HG02623 (cell line): ENCODE measurements around the gene TCP10L.
A peak's percentile ranks its signal among the peaks of the same experiment; 100 is the strongest.
"Not testable (repeated sequence)": the region's sequence is repeated elsewhere in the genome, so short reads cannot be mapped to it uniquely, and the experiment has no call there.

ENCODE experiments used
- ATAC-seq: cut with Tn5 transposase; IDR thresholded peaks from one replicate; pipeline ENCODE4 v1.9.1; 2021; ENCODE audit warnings: moderate library complexity; ENCODE audit not compliant: unreplicated experiment

Gene TCP10L, protein sequence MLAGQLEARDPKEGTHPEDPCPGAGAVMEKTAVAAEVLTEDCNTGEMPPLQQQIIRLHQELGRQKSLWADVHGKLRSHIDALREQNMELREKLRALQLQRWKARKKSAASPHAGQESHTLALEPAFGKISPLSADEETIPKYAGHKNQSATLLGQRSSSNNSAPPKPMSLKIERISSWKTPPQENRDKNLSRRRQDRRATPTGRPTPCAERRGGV

DNA sequence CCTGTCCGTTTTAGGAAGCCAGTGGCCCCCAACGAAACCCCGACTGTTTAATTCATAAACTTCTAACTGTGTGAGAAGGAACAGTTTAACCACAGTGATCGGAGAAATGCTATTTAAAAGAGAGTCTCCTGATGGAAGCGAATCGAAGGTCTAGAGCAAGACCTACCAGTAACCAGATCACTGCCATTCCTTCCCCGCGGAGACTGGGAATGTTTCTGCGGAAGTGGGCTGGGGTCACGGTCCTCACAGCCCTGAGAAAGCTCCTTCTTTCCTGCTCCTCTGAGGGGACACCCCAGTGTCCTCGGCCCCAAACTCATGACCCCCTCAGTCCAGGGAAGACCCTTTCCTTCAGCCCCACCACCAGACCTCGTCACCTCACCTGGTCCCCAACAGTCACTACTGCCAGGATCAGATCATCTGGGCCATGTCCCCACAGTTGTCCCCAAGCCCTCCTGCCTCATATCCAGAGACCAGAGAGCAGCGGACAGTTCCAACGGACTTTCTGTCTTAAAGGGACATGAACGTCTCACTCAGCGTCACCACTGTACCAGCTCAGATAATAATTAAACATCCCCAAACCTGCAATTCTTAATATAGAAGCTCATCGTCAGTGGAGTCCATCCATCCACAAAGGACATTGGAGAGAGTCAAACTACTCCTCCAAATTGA, at the start of gene TCP10L:
Gene TCP10L (minus strand): TSS at position 482 of the 669 bp plus-strand sequence. CDS start 1,219 bp downstream, outside the sequence.
- no peak for ATAC-seq

- ATAC-seq, result no peak
Measured at GRCh38 chr21:32626621-32627196, 41.4 kb upstream of the TCP10L start.

DNA sequence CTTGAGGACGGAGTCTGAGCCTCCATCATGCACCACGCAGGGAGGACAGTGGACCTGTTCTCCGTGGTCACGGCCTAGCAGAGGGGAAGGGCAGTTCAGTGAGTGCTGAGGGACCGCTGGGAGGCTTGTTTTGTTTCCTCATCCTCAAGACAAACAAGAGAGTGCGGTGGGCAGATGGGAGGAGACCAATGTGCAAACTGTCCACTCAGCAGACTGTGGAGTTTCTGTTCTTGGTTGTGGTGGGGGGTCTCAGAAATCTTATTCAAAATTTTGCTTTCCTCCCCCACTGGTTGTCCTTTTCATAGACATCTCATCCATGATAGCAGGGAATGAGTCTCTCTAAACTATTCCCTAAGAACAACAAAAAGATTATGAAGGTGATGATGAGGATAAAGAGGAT, 32.9 kb upstream of the TCP10L start:
- not testable (repeated sequence) for ATAC-seq

GRCh38 chr21:32613436-32614043, 28.2 kb upstream of the TCP10L start:
- no peak for ATAC-seq

DNA sequence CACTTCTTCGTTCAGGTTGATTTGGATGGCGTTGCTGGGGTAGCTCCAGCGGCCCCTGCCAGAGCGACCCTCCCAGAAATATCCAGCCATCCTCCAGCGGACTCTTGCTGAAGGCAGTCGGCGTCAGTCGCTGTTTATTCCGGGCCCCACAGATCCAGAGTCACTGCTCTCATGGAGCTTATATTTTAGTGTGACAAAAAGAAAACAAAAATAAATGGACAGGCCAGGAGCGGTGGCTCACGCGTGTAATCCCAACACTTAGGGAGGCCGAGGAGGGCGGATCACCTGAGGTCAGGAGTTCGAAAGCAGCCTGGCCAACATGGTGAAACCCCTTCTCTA, 27.6 kb upstream of the TCP10L start:
- no peak for ATAC-seq

GRCh38 chr21:32612075-32612998, 27.0 kb upstream of the TCP10L start, which contains the start of gene CFAP298:
Gene CFAP298, minus strand, starts transcription at chr21:32612377. Its CDS starts 134 bp downstream, at chr21:32612243.
- peak; percentile 94 for ATAC-seq

GRCh38 chr21:32611471-32611997, 26.2 kb upstream of the TCP10L start:
- no peak for ATAC-seq

DNA sequence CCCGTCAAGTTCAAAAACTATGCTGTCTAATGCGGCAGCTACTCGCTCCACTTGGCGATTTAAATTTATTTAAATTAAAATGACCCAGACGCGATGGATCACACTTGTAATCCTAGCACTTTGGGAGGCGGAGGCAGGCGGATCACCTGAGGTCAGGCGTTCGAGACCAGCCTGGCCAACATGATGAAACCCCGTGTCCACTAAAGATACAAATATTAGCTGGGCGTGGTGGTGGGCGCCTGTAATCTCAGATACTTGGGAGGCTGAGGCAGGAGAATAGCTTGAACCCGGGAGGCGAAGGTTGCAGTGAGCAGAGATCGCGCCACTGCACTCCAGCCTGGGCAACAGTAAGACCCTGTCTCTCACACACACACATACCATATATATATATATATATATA, 25.6 kb upstream of the TCP10L start:
- not testable (repeated sequence) for ATAC-seq

DNA sequence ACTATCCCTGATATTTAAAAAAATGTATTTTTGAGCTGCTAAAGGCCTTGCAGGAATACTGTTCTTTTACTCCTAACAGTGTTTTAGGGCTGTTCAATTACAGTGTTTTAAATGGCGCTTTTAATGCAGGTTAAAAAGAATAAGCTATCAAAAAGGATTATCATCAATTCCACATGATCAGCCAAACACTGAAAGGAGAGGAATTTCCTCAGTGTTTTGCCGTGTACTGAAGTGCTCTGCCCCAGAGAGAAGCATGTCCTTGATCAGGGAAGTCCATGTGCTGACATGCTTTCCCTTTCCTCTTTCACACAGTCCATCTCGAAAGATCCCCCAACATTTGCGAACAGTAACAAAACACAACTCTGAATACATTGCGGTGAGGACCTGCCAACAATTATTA, 23.5 kb upstream of the TCP10L start:
- ATAC-seq, result no peak

DNA sequence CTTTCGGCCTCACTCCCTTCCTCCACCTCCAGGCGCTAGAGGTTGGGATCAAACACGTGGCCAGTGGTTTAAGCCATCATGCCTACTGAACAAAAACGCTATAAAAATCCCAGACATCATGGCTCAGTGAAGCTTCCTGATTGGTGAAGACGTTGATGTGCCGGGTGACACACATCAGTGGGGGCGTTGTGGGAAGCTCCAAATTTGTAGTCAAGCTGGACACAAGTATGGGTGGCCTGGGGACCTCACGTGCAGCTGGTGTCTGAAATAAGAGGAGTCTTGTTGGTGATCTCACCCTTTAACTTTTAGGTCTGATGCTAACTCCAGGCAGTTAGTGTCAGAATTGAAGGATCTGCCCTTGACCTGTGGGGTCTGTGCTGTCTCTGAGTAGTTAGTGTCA, 20.1 kb upstream of the TCP10L start:
- no peak for ATAC-seq

DNA sequence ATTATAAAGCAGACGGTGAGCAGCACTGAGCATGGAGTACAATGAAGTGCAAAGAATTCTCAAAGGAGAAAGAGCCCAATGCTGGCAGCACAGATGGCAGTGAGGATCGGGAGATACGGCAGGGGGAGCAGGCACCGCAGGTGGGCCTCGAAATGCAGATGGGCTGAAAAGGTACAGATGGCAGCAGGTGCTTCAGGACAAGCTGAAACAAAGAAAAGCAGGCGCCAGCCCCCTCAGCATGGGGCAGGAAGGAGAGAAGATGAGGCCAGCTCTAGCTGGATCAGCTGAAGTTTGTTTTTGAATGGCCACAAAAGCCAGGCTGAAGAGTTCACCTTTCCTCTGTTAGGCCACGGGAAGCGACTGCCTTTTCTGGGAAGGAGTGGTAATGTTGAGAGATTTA, 19.1 kb upstream of the TCP10L start:
- ATAC-seq, result no peak

- ATAC-seq, result no peak
Measured at GRCh38 chr21:32603131-32603530, 17.8 kb upstream of the TCP10L start.

- ATAC-seq, result no peak
Measured at GRCh38 chr21:32602099-32602498, 16.8 kb upstream of the TCP10L start.

DNA sequence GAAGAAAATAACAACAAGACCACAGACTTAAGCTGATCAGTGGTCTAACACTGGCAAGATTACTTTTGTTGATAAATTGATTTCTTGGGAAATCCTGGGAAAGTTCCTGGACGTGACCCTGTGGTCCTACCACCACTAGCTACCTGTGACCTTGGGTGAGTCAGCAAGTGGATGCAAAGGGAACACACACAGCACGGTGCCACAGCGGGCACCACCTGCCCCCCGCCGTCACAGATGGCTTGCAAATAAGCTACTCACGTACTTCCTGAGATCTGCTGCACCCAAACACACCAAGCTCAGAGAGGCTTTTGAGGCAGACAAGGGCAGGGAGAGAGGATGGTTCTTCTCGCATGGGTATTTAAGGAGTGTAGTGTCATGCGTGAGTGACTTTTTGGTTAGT, 14.2 kb upstream of the TCP10L start:
- no peak for ATAC-seq

- ATAC-seq, result no peak
Measured at GRCh38 chr21:32599091-32599490, 13.8 kb upstream of the TCP10L start.

DNA sequence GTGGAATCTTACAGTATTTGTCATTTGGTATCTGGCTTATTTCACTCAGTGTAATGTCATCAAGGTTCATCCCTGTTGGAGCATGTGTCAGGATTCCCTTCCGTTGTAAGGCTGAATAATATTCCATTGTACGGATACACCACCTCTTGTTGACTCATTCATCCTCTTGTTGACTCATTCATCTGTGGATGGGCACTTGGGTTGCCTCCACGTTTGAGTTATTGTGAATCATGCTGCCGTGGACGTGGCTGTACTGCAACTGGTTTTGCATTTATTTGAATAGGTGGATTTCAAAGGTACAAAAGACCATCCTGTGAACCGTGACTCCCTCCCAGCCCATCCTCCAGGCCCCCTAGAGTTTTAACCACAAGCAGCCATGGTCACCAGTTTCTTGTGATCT, 11.9 kb upstream of the TCP10L start:
- no peak for ATAC-seq

GRCh38 chr21:32595431-32595830, 10.1 kb upstream of the TCP10L start:
- ATAC-seq, result no peak

DNA sequence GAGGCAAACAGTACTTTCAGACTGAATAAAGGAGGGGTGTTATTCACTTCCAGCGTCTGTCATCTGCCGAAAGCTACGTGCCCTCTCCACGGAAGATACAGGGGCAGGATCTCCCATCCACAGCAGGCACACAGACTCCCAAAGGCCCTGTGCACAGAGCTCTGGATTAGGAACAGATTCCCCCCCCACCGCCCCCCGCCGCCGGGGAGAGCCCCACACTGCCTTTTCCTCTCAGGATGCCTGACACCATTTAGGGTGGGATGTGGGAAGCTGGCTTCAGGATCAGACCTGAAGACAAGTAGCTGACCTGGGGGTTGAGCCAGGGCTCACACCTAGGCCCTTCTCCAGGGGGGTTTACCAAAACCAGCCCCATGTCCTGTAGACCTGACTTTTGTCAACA, 8.4 kb upstream of the TCP10L start:
- no peak for ATAC-seq

DNA sequence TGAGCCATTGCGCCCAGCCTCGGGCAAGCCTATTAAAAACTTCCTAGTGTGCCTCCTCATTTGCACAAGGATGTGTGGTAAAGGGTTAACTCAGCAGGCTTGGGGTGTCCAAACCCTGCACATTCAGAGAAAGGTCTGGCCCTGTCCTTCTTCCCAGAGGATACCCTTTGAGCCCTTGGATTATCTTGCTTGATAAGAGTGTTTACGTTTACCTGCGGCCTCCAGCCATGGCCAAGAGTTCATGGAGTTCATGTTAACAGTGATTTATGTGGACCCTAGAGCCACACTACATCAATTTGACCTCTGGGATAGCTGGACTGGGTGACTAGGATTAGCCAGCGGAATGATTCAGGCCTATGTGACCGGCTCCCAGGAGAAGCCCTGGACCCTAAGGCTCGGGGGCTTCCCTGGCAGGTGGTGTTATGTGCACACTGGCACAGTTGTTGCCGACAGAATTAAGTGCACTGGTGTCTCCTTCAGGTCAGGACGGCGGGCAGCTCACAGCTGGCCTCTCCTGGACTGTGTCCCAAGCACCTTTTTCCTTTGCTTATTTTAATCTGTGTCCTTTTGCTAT, 7.7 kb upstream of the TCP10L start:
- ATAC-seq, result no peak

DNA sequence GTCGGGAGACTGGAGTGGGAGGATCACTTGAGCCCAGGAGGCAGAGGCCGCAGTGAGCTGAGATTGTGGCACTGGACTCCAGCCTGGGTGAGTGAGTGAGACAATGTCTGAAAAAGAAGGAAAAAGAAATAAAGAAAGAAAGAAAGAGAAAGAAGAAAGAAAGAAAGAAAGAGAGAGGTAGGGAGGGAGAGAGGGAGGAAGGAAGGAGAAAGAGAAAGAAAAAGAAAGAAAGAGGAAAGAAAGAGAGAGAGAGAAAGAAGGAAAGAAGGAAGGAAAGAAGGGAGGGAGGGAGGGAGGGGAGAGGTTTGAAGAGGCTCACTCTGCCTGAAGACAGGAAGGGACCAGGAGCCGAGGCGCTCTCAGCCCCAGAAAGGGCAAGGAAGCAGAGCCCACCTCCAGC, 4.8 kb upstream of the TCP10L start:
- no peak for ATAC-seq
